HCT116 (cell line): ENCODE data around the gene TEF. TPM values are rescaled to one million over a fixed set of nuclear protein-coding genes. Genes with fewer than 3 reads are reported as not detected.

Experiments used
- ATAC-seq: fragments of 200-7000 bp; cut with Tn5 transposase; 2 replicates; pipeline ENCODE4 v1.9.1; 2020; ENCODE audit warnings: mild to moderate bottlenecking, moderate library complexity
- BruUV-seq: library from RNA; stranded (reverse); fragments of 400-500 nt; replicated peaks from 2 replicates; lab custom pipeline; 2021; lab: Mats Ljungman, UMichigan
- CTCF ChIA-PET: fragments of 300-600 bp; sonication (Branson Sonifier 250); formaldehyde crosslinking; loops from one replicate; lab custom pipeline; 2021; ENCODE audit warnings: antibody characterized with exemption; lab: Charles Lee
- POLR2A ChIA-PET: fragments of 300-600, 350-600 bp; sonication (Branson Sonifier 250); formaldehyde crosslinking; loops from one replicate; lab custom pipeline; 2021; ENCODE audit warnings: antibody characterized with exemption; lab: Charles Lee
- RAD21 ChIA-PET, 2 experiments: fragments of 300-600 bp; sonication (Branson Sonifier 250); formaldehyde crosslinking; loops; one replicate each; lab custom pipeline; 2023; ENCODE audit warnings: low total read pairs in 2 of 2; ENCODE audit not compliant: uncharacterized antibody in 2 of 2, unreplicated experiment in 2 of 2, low non-redundant PET in 1 of 2; lab: Charles Lee
- DNase-seq: peaks from one replicate; pipeline ENCODE4 v3.0.0-alpha.2; 2010; ENCODE audit warnings: low read depth, low spot score
- H2AFZ ChIP-seq: fragments of 200-600 bp; shearing (Covaris generic), sonication (generic); 2 replicates; pipeline ENCODE4 v1.6.1; 2017; ENCODE audit warnings: low read depth, mixed run types, mixed read lengths, antibody characterized with exemption, low read length; ENCODE audit not compliant: poor library complexity, severe bottlenecking
- H3K27ac ChIP-seq: 2 replicates; pipeline ENCODE4 v1.5.1; 2012; ENCODE audit warnings: low read depth, low read length
- H3K27me3 ChIP-seq: fragments of 200-600 bp; sonication (generic); 2 replicates; pipeline ENCODE4 v1.6.1; 2016; ENCODE audit warnings: mixed run types, low read length, mixed read lengths; ENCODE audit not compliant: insufficient read depth
- H3K36me3 ChIP-seq, 2 experiments: fragments of 200-500 bp in 1 of 2; fragments of 200-600 bp in 1 of 2; sonication (Bioruptor generic) in 1 of 2; sonication (generic) in 1 of 2; 2 replicates each; pipeline versions ENCODE4 v1.5.1 to v1.6.1; 2014 to 2016; ENCODE audit warnings: low read length in 2 of 2, inconsistent platforms in 1 of 2, mixed read lengths in 1 of 2, mixed run types in 1 of 2; ENCODE audit not compliant: insufficient read depth in 2 of 2, control insufficient read depth in 1 of 2
- H3K4me1 ChIP-seq, 2 experiments: fragments of 200-600 bp in 1 of 2; sonication (generic) in 1 of 2; 2 replicates each; pipeline versions ENCODE4 v1.5.1 to v1.6.1; 2012 to 2017; ENCODE audit warnings: low read length in 2 of 2, inconsistent platforms in 1 of 2, mild to moderate bottlenecking in 1 of 2, mixed read lengths in 1 of 2, mixed run types in 1 of 2, moderate library complexity in 1 of 2; ENCODE audit not compliant: insufficient read depth in 2 of 2, control insufficient read depth in 1 of 2
- H3K4me2 ChIP-seq: fragments of 200-600 bp; sonication (generic); 2 replicates; pipeline ENCODE4 v1.6.1; 2017; ENCODE audit warnings: mixed run types, low read length, mixed read lengths
- H3K4me3 ChIP-seq, 2 experiments: fragments of 200-600 bp in 1 of 2; sonication (generic) in 1 of 2; replicated peaks in 1 of 2; 2 replicates each; pipeline ENCODE4 v1.5.1; 2011 to 2016; ENCODE audit warnings: low read length in 2 of 2, control low read depth in 1 of 2, low read depth in 1 of 2, mild to moderate bottlenecking in 1 of 2, mixed read lengths in 1 of 2, mixed run types in 1 of 2
- H3K79me2 ChIP-seq: fragments of 200-600 bp; sonication (generic); 2 replicates; pipeline ENCODE4 v1.6.1; 2017; ENCODE audit warnings: mild to moderate bottlenecking, mixed run types, low read length, moderate library complexity, mixed read lengths; ENCODE audit not compliant: insufficient read depth
- H3K9ac ChIP-seq: fragments of 200-600 bp; sonication (generic); 2 replicates; pipeline ENCODE4 v1.6.1; 2016; ENCODE audit warnings: low read length, mixed read lengths
- H3K9me2 ChIP-seq: fragments of 200-600 bp; sonication (generic), shearing (Covaris generic); 2 replicates; pipeline ENCODE4 v1.6.1; 2017; ENCODE audit warnings: mixed run types, mild to moderate bottlenecking, moderate library complexity; ENCODE audit not compliant: insufficient read depth
- H3K9me3 ChIP-seq, 2 experiments: fragments of 200-500 bp in 1 of 2; fragments of 200-600 bp in 1 of 2; sonication (Bioruptor generic) in 1 of 2; sonication (generic) in 1 of 2; 2 replicates each; pipeline ENCODE4 v1.6.1; 2014 to 2017; ENCODE audit warnings: low read length in 2 of 2, mixed read lengths in 2 of 2, inconsistent platforms in 1 of 2, low read depth in 1 of 2, mild to moderate bottlenecking in 1 of 2, mixed run types in 1 of 2, moderate library complexity in 1 of 2; ENCODE audit not compliant: control insufficient read depth in 1 of 2, insufficient read depth in 1 of 2
- H4K20me1 ChIP-seq: fragments of 200-600 bp; sonication (generic), shearing (Covaris generic); 2 replicates; pipeline ENCODE4 v1.6.1; 2017; ENCODE audit warnings: mixed run types, mild to moderate bottlenecking, moderate library complexity; ENCODE audit not compliant: insufficient read depth
- EGR1 ChIP-seq: IDR thresholded peaks from 2 replicates; pipeline ENCODE4 v1.6.1; 2012; ENCODE audit warnings: low read depth
- RAD21 ChIP-seq: IDR thresholded peaks from 2 replicates; pipeline ENCODE4 v1.6.1; 2012; ENCODE audit warnings: low read depth, mild to moderate bottlenecking
- SIN3A ChIP-seq: IDR thresholded peaks from 2 replicates; pipeline ENCODE4 v1.6.1; 2012; ENCODE audit warnings: low read depth
- SP1 ChIP-seq: IDR thresholded peaks from 2 replicates; pipeline ENCODE4 v1.6.1; 2012; ENCODE audit warnings: low read depth
- TCF7L2 ChIP-seq: IDR thresholded peaks from 2 replicates; pipeline ENCODE4 v1.7.0; 2011; ENCODE audit warnings: borderline replicate concordance, inconsistent platforms; ENCODE audit not compliant: insufficient read depth, insufficient read length; ENCODE audit errors: extremely low read depth
- intact Hi-C: fragments of 100-400 bp; cut with micrococcal nuclease; formaldehyde crosslinking; loops from 2 replicates; pipeline ENCODE4 v1.10.0; 2022
- total RNA-seq: library from RNA; stranded (reverse); gene quantifications from one replicate; pipeline ENCODE4 v1.2.1, GENCODE V29; 2021; ENCODE audit not compliant: unreplicated experiment
- TF ChIP-seq, protein P1 (sequence below): IDR thresholded peaks from 2 replicates; pipeline ENCODE4 v1.6.1; 2012
- TF ChIP-seq, protein P2 (sequence below): IDR thresholded peaks from 2 replicates; pipeline ENCODE4 v1.6.1; 2011; ENCODE audit warnings: mild to moderate bottlenecking, low read length, moderate library complexity; ENCODE audit not compliant: insufficient replicate concordance; ENCODE audit errors: extremely low read depth

The TEF gene
- total RNA-seq, 1 experiment from 2014 or later, result 16.5 TPM

DNA sequence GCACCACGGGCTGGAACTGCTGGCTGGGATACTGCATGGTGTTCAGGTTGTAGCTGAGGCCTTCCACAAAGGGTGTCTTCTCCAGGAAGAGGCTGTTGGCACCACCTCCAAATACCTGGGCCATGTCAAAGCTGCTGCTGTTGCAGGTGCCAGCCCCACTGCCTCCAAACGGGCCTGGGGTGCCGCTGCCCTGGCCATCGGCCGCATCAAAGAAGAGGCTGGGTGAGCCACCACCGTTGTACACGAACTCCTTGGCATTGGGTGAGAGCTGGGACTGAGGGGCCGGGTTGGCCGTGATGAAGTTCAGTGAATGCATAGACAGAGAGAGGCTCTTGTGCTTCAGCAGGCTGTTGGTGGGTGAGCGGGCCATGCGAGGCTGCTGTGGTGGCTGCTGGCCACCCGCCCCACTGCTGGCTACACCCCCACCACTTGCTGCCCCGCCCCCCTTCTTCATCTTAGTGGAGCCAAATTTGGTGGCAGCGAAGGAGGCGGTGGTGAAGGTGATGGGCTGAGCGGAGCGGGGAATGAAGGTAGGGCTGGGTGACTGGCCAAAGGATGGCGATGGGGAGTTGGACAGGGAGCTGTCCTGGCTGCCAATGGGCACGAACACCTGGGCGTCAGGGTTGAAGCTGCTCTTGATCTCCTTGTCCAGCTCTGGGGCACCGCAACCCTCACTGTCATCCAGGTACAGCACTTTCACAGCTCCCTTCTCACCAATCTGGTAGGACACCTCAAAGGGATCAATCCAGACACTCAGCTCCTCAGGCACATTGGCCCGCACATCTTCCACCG, 54.8 kb downstream of the TEF start:
- intact Hi-C loops, result no loop called here
- POLR2A ChIA-PET, result interaction anchor here (1.5 kb wide), 1 partner anchor 10 kb away, joined by 8 read pairs; the partner anchor contains the start of gene TOB2
- no peaks in the 10 kb centered on the region for H3K27me3 ChIP-seq
- H3K27ac ChIP-seq, result 0 out of 2 replicates have a peak overlapping the region, but pooled peaks have one; percentile 7
- no peaks in the 10 kb centered on the region for H3K4me1 ChIP-seq
- H3K36me3 ChIP-seq, result peaks cover 26 to 27% of the 10 kb centered on the region in 2 experiments; a peak in 3 of 4 replicates
- no peak overlapping the region for H3K9ac ChIP-seq
- H4K20me1 ChIP-seq, result peaks cover 4% of the 10 kb centered on the region; the same call in 1 of the 2 replicates
- DNase-seq, result no peak
- no peak for TF ChIP-seq SIN3A
- TF ChIP-seq SP1, result no peak
- TF ChIP-seq EGR1, result no peak
- no peak for TF ChIP-seq RAD21
- no peak for TF ChIP-seq TCF7L2
- TF ChIP-seq, protein P1, sequence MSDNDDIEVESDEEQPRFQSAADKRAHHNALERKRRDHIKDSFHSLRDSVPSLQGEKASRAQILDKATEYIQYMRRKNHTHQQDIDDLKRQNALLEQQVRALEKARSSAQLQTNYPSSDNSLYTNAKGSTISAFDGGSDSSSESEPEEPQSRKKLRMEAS, result no peak
- TF ChIP-seq, protein P2, sequence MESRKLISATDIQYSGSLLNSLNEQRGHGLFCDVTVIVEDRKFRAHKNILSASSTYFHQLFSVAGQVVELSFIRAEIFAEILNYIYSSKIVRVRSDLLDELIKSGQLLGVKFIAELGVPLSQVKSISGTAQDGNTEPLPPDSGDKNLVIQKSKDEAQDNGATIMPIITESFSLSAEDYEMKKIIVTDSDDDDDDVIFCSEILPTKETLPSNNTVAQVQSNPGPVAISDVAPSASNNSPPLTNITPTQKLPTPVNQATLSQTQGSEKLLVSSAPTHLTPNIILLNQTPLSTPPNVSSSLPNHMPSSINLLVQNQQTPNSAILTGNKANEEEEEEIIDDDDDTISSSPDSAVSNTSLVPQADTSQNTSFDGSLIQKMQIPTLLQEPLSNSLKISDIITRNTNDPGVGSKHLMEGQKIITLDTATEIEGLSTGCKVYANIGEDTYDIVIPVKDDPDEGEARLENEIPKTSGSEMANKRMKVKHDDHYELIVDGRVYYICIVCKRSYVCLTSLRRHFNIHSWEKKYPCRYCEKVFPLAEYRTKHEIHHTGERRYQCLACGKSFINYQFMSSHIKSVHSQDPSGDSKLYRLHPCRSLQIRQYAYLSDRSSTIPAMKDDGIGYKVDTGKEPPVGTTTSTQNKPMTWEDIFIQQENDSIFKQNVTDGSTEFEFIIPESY, result no peak
- H3K4me3 ChIP-seq, result no peak overlapping the region
- H2AFZ ChIP-seq, result no peak overlapping the region
- H3K79me2 ChIP-seq, result peaks cover 70% of the 10 kb centered on the region
- no peak overlapping the region for H3K4me2 ChIP-seq
- no peaks in the 10 kb centered on the region for H3K9me3 ChIP-seq
- BruUV-seq, result no TSS peak
- CTCF ChIA-PET, result no interaction called here
- ATAC-seq, result no peak
- RAD21 ChIA-PET, result no interaction called here
- no peaks in the 10 kb centered on the region for H3K9me2 ChIP-seq
